Measurements from ENCODE around the gene FBXW11. TPM values are rescaled to one million over a fixed set of nuclear protein-coding genes. Genes with fewer than 3 reads are reported as not detected.
"Not testable (repeated sequence)": the region's sequence is repeated elsewhere in the genome, so short reads cannot be mapped to it uniquely, and the experiment has no call there.

FBXW11 gene
- total RNA-seq, 1 donor from 2014 or later: 110 TPM

DNA sequence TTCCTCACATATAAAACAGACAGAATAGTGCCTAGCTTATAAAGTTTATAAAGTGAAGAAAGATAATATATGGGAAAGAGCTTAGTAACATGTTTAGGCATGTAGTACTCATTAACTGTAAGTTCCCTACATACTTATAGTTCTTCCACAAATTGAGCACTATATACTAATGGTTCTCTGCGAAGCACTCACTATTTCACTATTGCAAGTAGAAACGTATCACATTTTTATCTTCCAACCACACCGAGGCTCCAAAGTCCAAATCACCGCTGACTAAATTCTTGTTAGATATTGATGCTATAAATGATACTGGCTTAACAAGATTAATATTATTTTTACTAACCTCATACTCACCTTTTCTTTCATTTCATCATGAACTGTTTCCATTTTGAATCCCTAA lies 61.0 kb downstream of the FBXW11 start:
- no peak for DNase-seq
- Mint-ChIP-seq H3K36me3 (ENCODE audit: unreplicated experiment) (peaks cover 3% of the 10 kb centered on the region), H3K4me1 (ENCODE audit: low read depth, unreplicated experiment) (peaks cover 27% of the 10 kb centered on the region), H3K27ac (ENCODE audit: unreplicated experiment) (no peak overlapping the region), H3K4me3 (ENCODE audit: unreplicated experiment) (no peak overlapping the region), H3K27me3 (ENCODE audit: unreplicated experiment) (peaks cover 5% of the 10 kb centered on the region), H3K9me3 (ENCODE audit: unreplicated experiment) (peaks cover 3% of the 10 kb centered on the region)
- TF ChIP-seq, protein P1, sequence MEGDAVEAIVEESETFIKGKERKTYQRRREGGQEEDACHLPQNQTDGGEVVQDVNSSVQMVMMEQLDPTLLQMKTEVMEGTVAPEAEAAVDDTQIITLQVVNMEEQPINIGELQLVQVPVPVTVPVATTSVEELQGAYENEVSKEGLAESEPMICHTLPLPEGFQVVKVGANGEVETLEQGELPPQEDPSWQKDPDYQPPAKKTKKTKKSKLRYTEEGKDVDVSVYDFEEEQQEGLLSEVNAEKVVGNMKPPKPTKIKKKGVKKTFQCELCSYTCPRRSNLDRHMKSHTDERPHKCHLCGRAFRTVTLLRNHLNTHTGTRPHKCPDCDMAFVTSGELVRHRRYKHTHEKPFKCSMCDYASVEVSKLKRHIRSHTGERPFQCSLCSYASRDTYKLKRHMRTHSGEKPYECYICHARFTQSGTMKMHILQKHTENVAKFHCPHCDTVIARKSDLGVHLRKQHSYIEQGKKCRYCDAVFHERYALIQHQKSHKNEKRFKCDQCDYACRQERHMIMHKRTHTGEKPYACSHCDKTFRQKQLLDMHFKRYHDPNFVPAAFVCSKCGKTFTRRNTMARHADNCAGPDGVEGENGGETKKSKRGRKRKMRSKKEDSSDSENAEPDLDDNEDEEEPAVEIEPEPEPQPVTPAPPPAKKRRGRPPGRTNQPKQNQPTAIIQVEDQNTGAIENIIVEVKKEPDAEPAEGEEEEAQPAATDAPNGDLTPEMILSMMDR (IDR thresholded peaks at IDR 0.05; ENCODE audit: partially characterized antibody, unreplicated experiment): no peak

DNA sequence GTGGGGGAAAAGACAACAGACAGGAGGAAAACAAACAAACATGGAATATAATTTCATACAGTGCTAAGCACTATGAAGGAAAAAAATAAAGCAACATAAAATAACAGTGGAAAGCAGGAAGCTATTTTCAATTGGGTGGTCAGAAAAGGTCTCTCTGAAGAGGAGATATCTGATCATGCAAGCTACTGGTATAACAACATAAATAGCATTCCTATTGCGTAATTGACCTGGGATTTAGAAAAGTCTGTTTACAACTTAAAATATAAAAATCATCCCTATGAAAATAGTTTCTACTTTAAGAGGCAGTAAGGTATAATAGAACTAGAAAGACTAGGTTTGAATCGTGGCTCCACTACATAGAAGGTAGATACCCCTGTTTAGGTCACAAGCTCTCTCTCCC lies 61.4 kb downstream of the FBXW11 start:
- H3K27ac Mint-ChIP-seq (ENCODE audit: unreplicated experiment): no peak overlapping the region
- peaks cover 3% of the 10 kb centered on the region for H3K9me3 Mint-ChIP-seq (ENCODE audit: unreplicated experiment)
- TF ChIP-seq, protein P1 (IDR thresholded peaks at IDR 0.05; ENCODE audit: partially characterized antibody, unreplicated experiment): no peak
- peaks cover 3% of the 10 kb centered on the region for H3K36me3 Mint-ChIP-seq (ENCODE audit: unreplicated experiment)
- DNase-seq: no peak
- no peak overlapping the region for H3K4me3 Mint-ChIP-seq (ENCODE audit: unreplicated experiment)
- H3K27me3 Mint-ChIP-seq (ENCODE audit: unreplicated experiment): peaks cover 6% of the 10 kb centered on the region
- peaks cover 30% of the 10 kb centered on the region for H3K4me1 Mint-ChIP-seq (ENCODE audit: low read depth, unreplicated experiment)

DNA sequence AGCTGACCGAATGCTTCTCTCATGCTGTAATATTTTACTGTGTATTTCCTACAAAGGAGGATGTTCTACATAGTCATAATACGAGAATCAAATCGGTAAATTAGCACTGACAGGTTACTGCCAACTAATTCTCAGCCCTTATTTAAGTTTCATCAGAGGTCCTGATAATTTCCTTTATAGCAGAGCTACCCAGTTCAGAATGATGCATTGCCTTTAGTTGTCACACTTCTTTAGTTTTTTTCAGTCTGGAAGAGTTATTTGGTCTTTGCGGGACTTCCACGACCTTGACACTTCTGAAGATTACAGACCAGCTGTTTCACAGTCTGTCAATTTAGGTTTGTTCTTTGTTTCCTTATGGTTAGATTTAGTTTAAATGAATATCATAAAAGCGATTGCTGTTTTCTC lies 64.3 kb downstream of the FBXW11 start:
- H3K27me3 Mint-ChIP-seq (ENCODE audit: unreplicated experiment); H3K4me3 Mint-ChIP-seq (ENCODE audit: unreplicated experiment); H3K27ac Mint-ChIP-seq (ENCODE audit: unreplicated experiment); H3K9me3 Mint-ChIP-seq (ENCODE audit: unreplicated experiment); DNase-seq; H3K36me3 Mint-ChIP-seq (ENCODE audit: unreplicated experiment): not testable (repeated sequence)
- H3K4me1 Mint-ChIP-seq (ENCODE audit: low read depth, unreplicated experiment): peaks cover 27% of the 10 kb centered on the region

DNA sequence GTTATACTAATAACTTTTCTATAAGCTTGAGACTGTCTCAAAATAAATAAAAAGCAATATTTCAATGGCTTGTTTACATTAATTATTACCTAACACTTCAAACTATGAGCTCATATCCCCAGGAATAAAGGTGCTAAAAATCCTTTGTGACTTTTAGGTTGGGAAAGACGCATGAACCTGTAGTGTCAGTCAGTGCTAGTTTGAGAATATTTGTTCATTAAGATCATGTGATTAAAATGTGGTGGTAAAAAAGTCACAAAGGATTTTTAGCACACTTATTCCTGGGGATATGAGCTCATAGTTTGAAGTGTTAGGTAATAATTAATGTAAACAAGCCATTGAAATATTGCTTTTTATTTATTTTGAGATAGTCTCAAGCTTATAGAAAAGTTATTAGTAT lies 64.8 kb downstream of the FBXW11 start:
- H3K36me3 Mint-ChIP-seq (ENCODE audit: unreplicated experiment); H3K9me3 Mint-ChIP-seq (ENCODE audit: unreplicated experiment); DNase-seq; H3K27ac Mint-ChIP-seq (ENCODE audit: unreplicated experiment); H3K27me3 Mint-ChIP-seq (ENCODE audit: unreplicated experiment); H3K4me3 Mint-ChIP-seq (ENCODE audit: unreplicated experiment): not testable (repeated sequence)
- peaks cover 27% of the 10 kb centered on the region for H3K4me1 Mint-ChIP-seq (ENCODE audit: low read depth, unreplicated experiment)

DNA sequence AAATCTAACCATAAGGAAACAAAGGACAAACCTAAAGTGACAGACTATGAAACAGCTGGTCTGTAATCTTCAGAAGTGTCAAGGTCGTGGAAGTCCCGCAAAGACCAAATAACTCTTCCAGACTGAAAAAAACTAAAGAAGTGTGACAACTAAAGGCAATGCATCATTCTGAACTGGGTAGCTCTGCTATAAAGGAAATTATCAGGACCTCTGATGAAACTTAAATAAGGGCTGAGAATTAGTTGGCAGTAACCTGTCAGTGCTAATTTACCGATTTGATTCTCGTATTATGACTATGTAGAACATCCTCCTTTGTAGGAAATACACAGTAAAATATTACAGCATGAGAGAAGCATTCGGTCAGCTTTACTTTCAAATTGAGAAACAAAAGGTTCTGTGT lies 65.2 kb downstream of the FBXW11 start:
- H3K9me3 Mint-ChIP-seq (ENCODE audit: unreplicated experiment); H3K27me3 Mint-ChIP-seq (ENCODE audit: unreplicated experiment); H3K27ac Mint-ChIP-seq (ENCODE audit: unreplicated experiment); H3K36me3 Mint-ChIP-seq (ENCODE audit: unreplicated experiment); DNase-seq; H3K4me3 Mint-ChIP-seq (ENCODE audit: unreplicated experiment): not testable (repeated sequence)
- H3K4me1 Mint-ChIP-seq (ENCODE audit: low read depth, unreplicated experiment): peaks cover 24% of the 10 kb centered on the region

DNA sequence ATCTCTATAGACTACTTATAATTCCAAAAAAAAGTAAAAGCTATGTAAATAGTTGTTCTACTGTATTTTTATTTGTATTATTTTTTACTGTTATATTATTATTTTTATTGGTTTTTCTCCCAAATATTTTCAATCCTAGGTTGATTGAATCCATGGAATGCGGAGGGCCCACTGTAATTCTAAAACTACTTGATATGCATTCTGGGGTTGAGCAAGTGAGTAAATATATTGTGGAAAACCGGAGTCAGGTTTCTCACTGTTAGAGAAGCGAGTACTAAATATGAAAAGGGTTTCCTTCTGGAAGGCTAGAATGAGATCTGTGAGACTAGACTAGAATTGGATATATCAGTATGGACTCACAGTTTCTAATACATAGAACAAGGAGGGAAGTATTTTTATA lies 66.5 kb downstream of the FBXW11 start:
- H3K4me1 Mint-ChIP-seq (ENCODE audit: low read depth, unreplicated experiment): peaks cover 16% of the 10 kb centered on the region

More for the DNA sequence above, 66.5 kb downstream of the FBXW11 start:
- Mint-ChIP-seq H3K9me3 (ENCODE audit: unreplicated experiment) (peaks cover 4% of the 10 kb centered on the region), H3K27me3 (ENCODE audit: unreplicated experiment) (peaks cover 3% of the 10 kb centered on the region), H3K4me3 (ENCODE audit: unreplicated experiment) (no peak overlapping the region), H3K36me3 (ENCODE audit: unreplicated experiment) (peaks cover 3% of the 10 kb centered on the region), H3K27ac (ENCODE audit: unreplicated experiment) (no peak overlapping the region)
- no peak for DNase-seq
- TF ChIP-seq, protein P1 (IDR thresholded peaks at IDR 0.05; ENCODE audit: partially characterized antibody, unreplicated experiment): no peak
